Measurements from ENCODE around the gene SLC35E4. TPM values are rescaled to one million over a fixed set of nuclear protein-coding genes. Genes with fewer than 3 reads are reported as not detected.

SLC35E4 gene
- total RNA-seq, 4 donors from 2014 or later, result 8.5 to 19.3 (median 10.9) TPM

DNA sequence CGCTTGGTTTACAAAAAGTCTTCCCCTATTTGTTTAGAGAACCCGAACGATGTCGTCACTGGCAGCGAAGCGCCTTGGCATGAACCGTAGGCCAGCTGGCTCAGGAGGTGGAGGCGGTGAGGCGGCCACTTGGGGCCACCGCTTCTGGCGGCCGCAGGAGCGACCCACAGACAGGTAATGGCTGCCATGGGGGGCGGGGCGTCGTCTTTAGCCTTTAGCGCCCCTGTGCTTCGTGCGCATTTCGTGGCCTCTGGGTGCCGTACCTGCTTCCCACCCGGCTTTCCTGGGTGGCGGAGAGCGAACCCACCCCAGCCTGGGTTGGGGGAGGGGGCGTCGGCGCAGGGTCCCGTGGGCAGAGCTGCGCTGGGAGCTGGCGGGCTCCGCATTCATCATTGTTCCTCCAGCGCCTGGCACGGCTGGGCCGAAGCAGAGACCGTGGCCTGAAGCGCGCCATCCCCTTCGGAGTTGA is 58.6 kb downstream of the SLC35E4 start:
- in situ Hi-C loops (cut with MboI; ENCODE audit: low sequenced_read_pairs in 4 of 4) (loop anchor here in 1 of 4 donors (10.0 kb wide), 1 partner anchor 59 kb away; the partner anchor contains the start of gene SLC35E4), intact Hi-C loops (cut with DNase I; ENCODE audit: low total_unique reads) (loop anchor here (2.0 to 10.0 kb wide), 2 partner anchors 59 to 269 kb away; partner anchors contain the start of genes MTFP1 and SLC35E4)
- H3K36me3 ChIP-seq, result no peaks in the 10 kb centered on the region
- DNase-seq (peak; percentile 25 to 40), ATAC-seq (peak; percentile 70 to 71)
- H3K9me3 ChIP-seq, result no peaks in the 10 kb centered on the region
- no peaks in the 10 kb centered on the region for H3K27me3 ChIP-seq
- peaks cover 5 to 7% of the 10 kb centered on the region in 2 donors for H3K4me1 ChIP-seq
- TF ChIP-seq POLR2A (IDR thresholded peaks at IDR 0.05), result no peak
- TF ChIP-seq, protein P1, sequence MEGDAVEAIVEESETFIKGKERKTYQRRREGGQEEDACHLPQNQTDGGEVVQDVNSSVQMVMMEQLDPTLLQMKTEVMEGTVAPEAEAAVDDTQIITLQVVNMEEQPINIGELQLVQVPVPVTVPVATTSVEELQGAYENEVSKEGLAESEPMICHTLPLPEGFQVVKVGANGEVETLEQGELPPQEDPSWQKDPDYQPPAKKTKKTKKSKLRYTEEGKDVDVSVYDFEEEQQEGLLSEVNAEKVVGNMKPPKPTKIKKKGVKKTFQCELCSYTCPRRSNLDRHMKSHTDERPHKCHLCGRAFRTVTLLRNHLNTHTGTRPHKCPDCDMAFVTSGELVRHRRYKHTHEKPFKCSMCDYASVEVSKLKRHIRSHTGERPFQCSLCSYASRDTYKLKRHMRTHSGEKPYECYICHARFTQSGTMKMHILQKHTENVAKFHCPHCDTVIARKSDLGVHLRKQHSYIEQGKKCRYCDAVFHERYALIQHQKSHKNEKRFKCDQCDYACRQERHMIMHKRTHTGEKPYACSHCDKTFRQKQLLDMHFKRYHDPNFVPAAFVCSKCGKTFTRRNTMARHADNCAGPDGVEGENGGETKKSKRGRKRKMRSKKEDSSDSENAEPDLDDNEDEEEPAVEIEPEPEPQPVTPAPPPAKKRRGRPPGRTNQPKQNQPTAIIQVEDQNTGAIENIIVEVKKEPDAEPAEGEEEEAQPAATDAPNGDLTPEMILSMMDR (IDR thresholded peaks at IDR 0.05 in 4 of 5, conservative IDR thresholded peaks at IDR 0.05 in 1 of 5), result no peak
- peak overlapping the region; percentile 53 to 75 (median 67) for H3K4me3 ChIP-seq
- H3K27ac ChIP-seq, result peak overlapping the region; percentile 48 to 86 (median 74)

DNA sequence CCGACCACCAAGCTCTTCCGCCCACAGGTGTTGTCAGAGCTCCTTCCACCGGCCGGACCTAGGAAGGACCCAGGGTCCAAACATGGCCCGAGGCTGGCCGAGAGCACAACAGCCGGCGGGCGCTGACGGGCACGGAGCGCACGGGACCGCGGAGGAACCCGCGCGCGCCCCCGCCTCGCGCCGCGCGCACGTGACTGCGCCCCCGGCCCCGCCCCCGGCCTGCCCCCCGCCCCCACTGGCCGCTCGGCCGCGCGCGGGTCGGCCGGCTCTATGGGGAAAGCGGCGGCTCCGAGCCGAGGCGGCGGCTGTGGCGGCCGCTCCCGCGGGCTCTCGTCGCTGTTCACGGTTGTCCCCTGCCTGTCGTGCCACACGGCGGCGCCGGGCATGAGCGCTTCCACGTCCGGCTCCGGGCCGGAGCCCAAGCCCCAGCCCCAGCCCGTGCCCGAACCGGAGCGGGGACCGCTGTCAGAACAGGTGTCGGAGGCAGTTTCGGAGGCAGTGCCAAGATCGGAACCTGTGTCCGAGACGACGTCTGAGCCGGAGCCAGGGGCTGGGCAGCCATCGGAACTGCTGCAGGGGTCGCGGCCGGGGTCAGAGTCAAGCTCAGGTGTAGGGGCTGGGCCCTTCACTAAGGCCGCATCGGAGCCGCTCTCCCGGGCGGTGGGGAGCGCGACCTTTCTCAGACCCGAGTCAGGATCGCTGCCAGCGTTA is 59.2 kb downstream of the SLC35E4 start, which contains the start of gene OSBP2:
Gene OSBP2, plus strand, starts transcription at position 235 of the 711 bp plus-strand sequence. Its CDS starts 36 bp downstream, at position 271.
- intact Hi-C loops (cut with DNase I; ENCODE audit: low total_unique reads) (loop anchor here (1.0 to 10.0 kb wide), 3 partner anchors 27 to 270 kb away; partner anchors contain the start of genes DUSP18, MTFP1 and SLC35E4), in situ Hi-C loops (cut with MboI; ENCODE audit: low sequenced_read_pairs in 4 of 4) (loop anchor here in 1 of 4 donors (10.0 kb wide), 1 partner anchor 60 kb away; the partner anchor contains the start of gene SLC35E4)
- peak; percentile 67 to 83 for ATAC-seq
- peak within 1 kb of the TSS; percentile 68 to 86 (median 75) for H3K27ac ChIP-seq
- TF ChIP-seq, protein P1 (IDR thresholded peaks at IDR 0.05 in 4 of 5, conservative IDR thresholded peaks at IDR 0.05 in 1 of 5), result peak in 1 of 5 experiments; percentile 12
- peak in 1 of 2 donors; percentile 25 for TF ChIP-seq POLR2A (IDR thresholded peaks at IDR 0.05)
- peak in 1 of 2 donors; percentile 30 for DNase-seq
- no peaks in the 10 kb centered on the region for H3K27me3 ChIP-seq
- no peaks in the 10 kb centered on the region for H3K9me3 ChIP-seq
- peak within 1 kb of the TSS; percentile 64 to 75 (median 71) for H3K4me3 ChIP-seq
- peaks cover 5 to 7% of the 10 kb centered on the region in 2 donors for H3K4me1 ChIP-seq
- no peaks in the 10 kb centered on the region for H3K36me3 ChIP-seq

DNA sequence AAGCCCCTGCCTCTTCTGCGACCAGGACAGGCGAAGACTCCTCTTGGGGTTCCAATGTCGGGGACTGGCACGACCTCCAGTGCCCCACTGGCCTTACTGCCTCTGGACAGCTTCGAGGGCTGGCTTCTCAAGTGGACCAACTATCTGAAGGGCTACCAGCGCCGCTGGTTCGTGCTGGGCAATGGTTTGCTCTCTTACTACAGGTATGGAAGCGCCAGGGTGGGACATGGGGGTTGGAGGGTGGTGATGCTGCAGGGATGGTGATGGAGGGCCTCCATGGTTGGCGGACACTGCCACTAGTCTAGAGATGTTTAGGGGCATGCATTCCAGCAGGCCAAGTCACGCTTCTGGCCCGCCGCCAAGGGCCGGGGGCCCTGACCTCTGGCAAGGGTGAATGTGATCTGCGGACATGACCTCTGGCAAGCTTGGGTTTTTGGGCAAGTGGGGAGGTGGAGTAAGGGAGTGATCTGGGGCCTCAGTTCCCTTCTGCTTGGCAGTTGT is 59.8 kb downstream of the SLC35E4 start:
- no peaks in the 10 kb centered on the region for H3K36me3 ChIP-seq
- H3K4me1 ChIP-seq, result peaks cover 5 to 7% of the 10 kb centered on the region in 2 donors
- DNase-seq (no peak), ATAC-seq (peak in 1 of 2 donors; percentile 6)
- in situ Hi-C loops (cut with MboI; ENCODE audit: low sequenced_read_pairs in 4 of 4), result loop anchor here in 1 of 4 donors (10.0 kb wide), 1 partner anchor 61 kb away; the partner anchor contains the start of gene SLC35E4
- H3K4me3 ChIP-seq, result peak overlapping the region; percentile 59 to 72 (median 64)
- peak overlapping the region; percentile 64 to 81 (median 73) for H3K27ac ChIP-seq
- TF ChIP-seq, protein P1 (IDR thresholded peaks at IDR 0.05 in 4 of 5, conservative IDR thresholded peaks at IDR 0.05 in 1 of 5), result no peak
- no peak for TF ChIP-seq POLR2A (IDR thresholded peaks at IDR 0.05)
- H3K9me3 ChIP-seq, result no peaks in the 10 kb centered on the region
- intact Hi-C loops (cut with DNase I; ENCODE audit: low total_unique reads), result loop anchor here (1.0 to 10.0 kb wide), 3 partner anchors 28 to 271 kb away; partner anchors contain the start of genes DUSP18, MTFP1 and SLC35E4
- no peaks in the 10 kb centered on the region for H3K27me3 ChIP-seq

DNA sequence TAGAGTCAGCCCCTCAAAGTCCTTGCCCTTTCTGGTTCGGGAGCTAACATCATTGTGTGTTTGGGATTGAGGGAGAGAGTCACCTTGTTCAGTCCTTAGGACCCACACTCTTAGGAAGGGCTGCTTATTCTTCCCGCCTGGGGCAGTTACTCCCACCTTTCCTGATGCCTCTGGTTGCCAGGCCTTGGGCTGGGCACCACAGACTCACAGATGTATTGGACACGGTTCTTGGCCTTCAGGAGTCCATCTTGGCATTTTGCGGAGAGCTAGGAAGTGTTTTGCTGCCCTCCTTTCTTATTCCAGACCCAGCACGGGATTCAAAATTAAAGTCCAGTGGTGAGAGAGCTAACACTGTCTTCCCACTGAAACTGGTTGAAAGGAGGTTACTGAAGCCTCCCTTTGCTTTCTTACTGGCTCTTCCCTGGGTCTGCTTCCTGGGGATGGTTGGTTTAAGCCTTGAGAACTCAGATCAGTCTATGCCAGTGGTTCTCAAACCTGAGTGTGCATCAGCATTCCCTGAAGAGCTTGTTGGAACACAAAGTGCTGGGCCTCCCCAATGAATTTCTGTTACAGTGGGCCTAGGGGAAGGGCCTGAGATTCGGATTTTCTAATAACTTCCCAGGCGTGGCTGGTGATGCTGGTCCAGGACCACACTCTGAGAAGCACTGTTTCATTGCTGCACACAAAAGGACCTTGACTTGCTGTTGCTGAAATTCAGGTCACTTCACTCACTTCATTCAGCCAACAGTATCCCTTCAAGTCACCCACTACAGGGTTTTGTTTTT is 60.5 kb downstream of the SLC35E4 start:
- DNase-seq, result no peak
- H3K4me1 ChIP-seq, result peaks cover 5 to 7% of the 10 kb centered on the region in 2 donors
- TF ChIP-seq, protein P1 (IDR thresholded peaks at IDR 0.05 in 4 of 5, conservative IDR thresholded peaks at IDR 0.05 in 1 of 5), result no peak
- TF ChIP-seq POLR2A (IDR thresholded peaks at IDR 0.05), result no peak
- H3K4me3 ChIP-seq, result no peak overlapping the region
- H3K9me3 ChIP-seq, result no peaks in the 10 kb centered on the region
- no peak overlapping the region for H3K27ac ChIP-seq
- no peaks in the 10 kb centered on the region for H3K36me3 ChIP-seq
- ATAC-seq, result no peak
- intact Hi-C loops (cut with DNase I; ENCODE audit: low total_unique reads) (loop anchor here (1.0 to 10.0 kb wide), 3 partner anchors 29 to 271 kb away; partner anchors contain the start of genes DUSP18, MTFP1 and SLC35E4), in situ Hi-C loops (cut with MboI; ENCODE audit: low sequenced_read_pairs in 4 of 4) (loop anchor here in 1 of 4 donors (10.0 kb wide), 1 partner anchor 61 kb away; the partner anchor contains the start of gene SLC35E4)
- H3K27me3 ChIP-seq, result no peaks in the 10 kb centered on the region

Data from gastrocnemius medialis (tissue), 4 donors.